ENCODE results near the gene TNNI2. TPM values are rescaled to one million over a fixed set of nuclear protein-coding genes. Genes with fewer than 3 reads are reported as not detected.

Gene TNNI2
- total RNA-seq, 4 donors from 2014 or later: 1.8 to 12.6 TPM; not detected in 2

GRCh38 chr11:1837171-1838076 is 1.4 kb upstream of the TNNI2 start:
- no peak for TF ChIP-seq CTCF (IDR thresholded peaks at IDR 0.05; ENCODE audit: low read depth)

- no peak for TF ChIP-seq CTCF (IDR thresholded peaks at IDR 0.05; ENCODE audit: low read depth)
Observed at GRCh38 chr11:1838077-1838425, 730 bp upstream of the TNNI2 start.

DNA sequence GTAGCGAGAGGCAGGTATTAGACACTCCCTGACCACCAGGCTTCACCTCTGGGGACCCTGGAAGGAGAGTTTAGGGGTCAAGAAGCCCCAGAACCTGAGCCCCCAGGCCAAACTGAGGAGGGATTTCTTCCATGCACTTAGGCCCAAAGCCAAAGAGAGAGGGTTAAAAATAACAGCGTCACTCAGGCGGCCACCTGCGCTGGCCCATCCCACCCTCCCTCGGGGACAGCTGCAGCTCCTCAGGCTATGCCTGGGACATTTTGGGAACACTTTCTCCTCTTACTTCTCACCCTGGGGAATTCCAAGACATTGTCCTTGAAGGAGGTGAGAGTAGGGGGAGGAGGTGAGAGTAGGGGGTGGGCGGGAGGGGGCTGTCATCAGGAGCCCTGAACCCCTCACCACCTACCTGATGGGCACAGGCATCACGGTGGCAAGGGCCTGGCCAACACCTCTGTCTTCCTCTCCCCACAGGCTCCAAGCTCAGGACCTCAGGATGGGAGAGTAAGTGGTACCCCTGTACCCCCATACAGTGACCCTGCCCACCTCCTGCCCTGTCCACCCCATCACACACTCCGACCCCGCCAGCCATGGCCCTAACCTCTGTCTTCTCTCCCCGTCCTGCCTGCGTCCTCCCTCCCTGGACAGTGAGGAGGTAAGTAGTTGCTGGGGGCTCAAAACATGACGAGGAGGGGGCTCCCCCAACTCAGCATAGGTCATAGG is 583 bp downstream of the TNNI2 start:
- no peak for TF ChIP-seq CTCF (IDR thresholded peaks at IDR 0.05; ENCODE audit: low read depth)

DNA sequence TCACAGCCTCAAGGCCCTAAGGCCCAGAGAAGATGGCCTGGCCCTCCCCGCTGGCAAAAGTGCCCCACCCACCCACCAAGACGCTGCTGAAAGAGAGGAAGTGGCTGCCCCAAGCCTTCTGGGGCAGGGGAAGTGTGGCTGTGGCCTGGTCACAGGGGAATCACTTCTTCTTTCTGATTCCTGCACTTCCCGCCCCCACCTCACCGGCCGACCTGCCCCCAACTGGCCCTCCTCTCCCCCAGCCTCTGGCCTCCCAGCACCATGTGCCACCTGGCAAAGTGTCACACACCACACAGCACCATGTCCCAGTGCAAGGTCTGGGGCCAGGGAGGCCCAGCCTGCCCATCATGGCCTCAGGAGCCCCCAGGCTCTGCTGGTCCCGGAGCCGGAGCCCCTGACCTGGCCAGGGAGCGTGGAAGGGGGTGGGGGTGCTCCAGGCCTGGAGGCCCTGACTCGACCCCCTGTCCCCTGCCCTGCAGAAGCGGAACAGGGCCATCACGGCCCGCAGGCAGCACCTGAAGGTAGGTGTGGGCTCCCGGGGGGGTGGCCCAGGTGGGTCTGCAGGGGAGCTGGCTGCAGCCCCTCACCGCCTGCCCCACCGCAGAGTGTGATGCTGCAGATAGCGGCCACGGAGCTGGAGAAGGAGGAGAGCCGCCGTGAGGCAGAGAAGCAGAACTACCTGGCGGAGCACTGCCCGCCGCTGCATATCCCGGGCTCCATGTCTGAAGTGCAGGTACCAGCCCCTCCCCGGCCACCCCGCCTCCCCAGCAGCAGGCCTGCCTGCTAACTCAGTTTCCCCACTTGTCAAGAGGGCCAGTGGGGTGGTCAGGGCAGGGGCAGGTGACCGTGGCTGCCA is 1.4 kb downstream of the TNNI2 start:
- no peak for TF ChIP-seq CTCF (IDR thresholded peaks at IDR 0.05; ENCODE audit: low read depth)

DNA sequence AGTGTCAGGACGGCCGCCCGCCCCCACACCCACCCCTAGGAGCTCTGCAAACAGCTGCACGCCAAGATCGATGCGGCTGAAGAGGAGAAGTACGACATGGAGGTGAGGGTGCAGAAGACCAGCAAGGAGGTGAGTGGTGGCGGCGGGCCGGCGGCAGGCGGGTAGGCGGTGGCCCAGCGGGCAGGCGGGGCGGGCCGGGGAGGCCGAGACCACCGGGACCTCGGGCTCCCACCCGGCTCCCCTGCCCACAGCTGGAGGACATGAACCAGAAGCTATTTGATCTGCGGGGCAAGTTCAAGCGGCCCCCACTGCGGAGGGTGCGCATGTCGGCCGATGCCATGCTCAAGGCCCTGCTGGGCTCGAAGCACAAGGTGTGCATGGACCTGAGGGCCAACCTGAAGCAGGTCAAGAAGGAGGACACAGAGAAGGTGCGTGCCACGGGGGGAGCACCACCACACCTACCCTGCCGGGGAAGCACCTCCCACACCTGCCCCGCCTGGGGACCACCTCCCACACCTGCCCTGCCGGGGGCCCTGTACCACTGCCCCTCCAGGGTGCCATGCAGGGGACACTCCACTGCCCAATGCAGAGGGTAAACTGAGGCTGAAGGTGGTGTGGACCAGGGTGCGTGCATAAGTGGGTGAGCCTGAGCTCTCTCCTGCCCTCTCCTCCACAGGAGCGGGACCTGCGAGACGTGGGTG is 2.1 kb downstream of the TNNI2 start:
- TF ChIP-seq CTCF (IDR thresholded peaks at IDR 0.05; ENCODE audit: low read depth): no peak

- no peak for TF ChIP-seq CTCF (IDR thresholded peaks at IDR 0.05; ENCODE audit: low read depth)
Observed at GRCh38 chr11:1841511-1842148, 2.8 kb downstream of the TNNI2 start.

Data from subcutaneous adipose tissue (tissue), 4 donors.